CD4-positive, alpha-beta T cell treated with Interleukin-15 for 4 hours (primary cell): Measurements from ENCODE around the gene ADSL.
A peak's percentile ranks its signal among the peaks of the same experiment; 100 is the strongest.
"Not testable (repeated sequence)": the region's sequence is repeated elsewhere in the genome, so short reads cannot be mapped to it uniquely, and the experiment has no call there.

Experiments
- DNase-seq: peaks from one replicate; pipeline ENCODE4 v3.0.0-alpha.2; 2020; ENCODE audit warnings: low spot score

Gene ADSL

DNA sequence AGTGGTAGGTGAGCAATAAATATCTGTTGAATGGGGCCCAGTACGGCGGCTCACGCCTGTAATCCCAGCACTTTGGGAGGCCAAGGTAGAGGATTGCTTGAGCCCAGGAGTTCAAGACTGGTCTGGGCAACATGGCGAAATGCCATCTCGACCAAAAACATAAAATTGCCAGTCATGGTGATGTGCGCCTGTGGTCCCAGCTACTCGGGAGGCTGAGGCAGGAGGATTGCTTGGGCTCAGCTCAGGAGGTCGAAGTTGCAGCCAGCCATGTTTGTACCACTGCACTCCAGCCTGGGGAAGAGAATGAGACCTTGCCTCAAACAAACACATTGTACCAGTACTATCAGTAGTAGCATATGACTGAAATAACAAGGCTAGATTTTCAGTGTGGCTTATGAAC is 28.3 kb downstream of the ADSL start:
- no peak for DNase-seq

DNA sequence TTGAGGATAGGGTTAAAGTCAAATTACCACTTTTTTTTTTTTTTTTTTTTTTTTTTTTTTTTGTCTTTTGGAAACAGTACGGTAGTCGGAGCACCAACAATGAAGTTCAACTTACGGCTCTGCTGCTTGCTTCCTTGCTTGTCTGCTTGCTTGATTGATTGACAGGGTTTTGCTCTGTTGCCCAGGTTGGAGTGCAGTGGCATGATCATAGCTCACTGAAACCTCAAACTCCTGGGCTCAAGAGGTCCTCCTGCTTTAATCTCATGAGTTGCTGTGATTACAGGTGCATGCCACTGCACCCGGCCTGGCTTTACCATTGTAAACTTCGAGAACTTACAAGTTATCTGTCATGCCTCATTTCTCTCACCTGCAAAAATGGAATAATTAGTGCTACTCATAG is 29.8 kb downstream of the ADSL start:
- DNase-seq = no peak

DNA sequence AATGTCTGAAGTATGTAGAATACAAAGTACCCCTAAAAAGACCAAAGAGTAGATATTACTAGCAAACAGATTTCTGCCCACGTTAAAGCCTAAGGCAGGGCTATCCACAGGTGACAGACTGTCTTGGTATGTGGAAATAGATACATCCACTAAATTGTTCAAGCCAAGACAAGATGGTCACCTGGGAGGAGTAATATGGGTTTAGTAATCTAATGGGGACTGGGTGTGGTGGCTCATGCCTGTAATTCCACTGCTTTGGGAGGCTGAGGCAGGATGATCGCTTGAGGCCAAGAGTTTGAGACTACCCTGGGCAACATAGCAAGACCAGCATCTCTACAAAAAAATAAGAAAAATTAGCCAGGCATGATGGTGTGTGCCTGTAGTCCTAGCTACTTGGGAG is 31.6 kb downstream of the ADSL start:
- no peak for DNase-seq

DNA sequence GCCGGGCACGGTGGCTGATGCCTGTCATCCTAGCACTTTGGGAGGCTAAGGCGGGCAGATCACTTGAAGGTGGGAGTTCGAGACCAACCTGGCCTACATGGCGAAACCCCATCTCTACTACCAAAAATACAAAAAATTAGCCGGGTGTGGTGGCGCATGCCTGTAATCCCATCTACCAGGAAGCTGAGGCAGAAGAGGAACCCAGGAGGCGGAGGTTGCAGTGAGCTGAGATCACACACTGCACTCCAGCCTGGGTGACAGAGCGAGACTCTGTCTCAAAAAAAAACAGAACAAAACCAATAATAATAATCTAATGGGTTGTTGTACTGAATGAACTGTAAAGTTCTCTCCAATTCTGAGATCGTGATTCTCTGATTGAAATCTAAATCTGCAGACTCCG is 32.1 kb downstream of the ADSL start:
- DNase-seq = not testable (repeated sequence)

DNA sequence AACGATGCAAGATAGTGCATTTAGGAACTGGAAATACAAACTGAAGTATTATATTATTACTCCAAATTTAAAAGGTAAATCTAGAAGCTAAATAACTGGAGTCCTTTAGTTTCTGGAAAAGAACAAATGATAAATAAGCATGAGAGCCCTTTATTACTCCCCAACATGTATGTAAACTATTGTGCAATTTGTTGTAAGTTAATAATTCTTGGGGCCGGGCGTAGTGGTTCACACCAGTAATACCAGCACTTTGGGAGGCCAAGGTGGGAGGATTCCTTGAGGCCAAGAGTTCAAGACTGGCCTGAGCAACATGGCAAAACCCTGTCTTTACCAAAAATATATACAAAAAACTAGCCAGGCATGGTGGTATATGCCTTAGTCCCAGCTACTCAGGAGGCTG is 35.2 kb downstream of the ADSL start:
- DNase-seq = no peak

DNA sequence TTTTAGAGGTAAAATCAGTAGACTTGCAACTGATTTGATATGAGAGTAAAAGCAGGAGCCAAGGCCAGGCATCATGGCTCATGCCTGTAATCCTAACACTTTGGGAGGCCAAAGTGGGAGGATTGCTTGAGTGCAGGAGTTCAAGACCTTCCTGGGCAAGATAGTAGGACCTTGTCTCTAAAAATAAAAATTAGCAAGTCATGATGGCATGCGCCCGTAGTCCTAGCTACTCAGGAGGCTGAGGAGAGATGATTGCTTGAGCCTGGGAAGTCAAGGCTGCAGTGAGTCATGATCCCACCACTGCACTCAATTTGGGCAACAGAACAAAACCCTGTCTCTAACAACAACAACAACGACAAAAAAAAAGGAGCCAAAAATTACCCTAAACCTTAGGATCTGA is 37.6 kb downstream of the ADSL start:
- DNase-seq = no peak

DNA sequence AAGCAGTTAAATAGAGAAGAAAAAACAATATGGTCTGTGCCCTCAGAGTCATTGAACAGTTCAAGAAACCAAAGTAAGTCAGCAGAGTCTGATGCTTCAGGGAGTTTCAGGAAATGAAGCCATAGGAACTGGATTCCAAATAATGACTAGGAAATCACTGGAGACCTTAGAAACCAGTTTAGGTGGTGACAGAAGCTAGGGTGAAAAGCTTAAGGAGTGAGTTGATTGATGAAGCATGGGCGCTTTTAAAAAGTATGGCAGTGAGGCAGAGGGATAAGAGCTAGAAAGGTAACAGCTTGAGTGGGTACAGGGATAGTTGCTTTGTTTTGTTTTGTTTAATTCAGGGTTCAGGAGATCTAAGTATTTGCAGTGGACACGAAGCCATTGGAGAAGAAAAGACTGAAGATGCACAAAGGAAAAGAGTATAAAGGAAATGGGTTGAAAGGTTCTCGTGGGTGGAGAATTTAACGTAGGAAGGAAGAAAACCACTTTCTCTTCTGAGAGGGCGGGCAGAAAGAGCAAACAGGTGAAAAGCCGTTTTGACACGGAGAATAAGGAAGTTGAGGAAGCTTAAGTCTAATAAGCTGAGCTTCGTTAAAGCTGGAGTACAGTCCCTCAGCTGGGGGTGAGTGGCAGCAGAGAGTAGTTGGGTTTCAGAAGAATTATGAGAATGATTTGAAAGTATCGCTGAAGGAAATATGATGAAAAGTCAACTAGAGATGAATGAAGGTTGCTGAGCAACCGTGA is 38.9 kb downstream of the ADSL start:
- peak; percentile 46 for DNase-seq

DNA sequence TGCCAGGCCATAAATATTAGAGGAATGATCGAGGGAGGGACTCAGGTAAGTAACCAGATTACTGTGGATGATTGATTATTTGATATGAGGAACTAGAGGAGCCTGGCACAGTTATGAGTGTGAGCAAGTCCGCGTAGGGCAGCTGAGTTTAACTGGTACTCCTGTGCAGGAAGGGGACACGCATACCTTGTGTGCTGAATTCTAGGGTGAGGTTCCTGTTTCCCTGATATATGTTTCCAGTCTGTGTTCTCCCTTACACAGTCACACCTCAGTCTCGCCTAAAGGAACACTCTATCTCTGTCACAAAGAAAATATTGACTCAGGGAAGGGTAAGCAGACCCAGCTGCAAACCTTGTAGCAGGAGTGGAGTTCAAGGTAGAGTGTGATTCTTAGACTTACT is 41.4 kb downstream of the ADSL start:
- no peak for DNase-seq

DNA sequence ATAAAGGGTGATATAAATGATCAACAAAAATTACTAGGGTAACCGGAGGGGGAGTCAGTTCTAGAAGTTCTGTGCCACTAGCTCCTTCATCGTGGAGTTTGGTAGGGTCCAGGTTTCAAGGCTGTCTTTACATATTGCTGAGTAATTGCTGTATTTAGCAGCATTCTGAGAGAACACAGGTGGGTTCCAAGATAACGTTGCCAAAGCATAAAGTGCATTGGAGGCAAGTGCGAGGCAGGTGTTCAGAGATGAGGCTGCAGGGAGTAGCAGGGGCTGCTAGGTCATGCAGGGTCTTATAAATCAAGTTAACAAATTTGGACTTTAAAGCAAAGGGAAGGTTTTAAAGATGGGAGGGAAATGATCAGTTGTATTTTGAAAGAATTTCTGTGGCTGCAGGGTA is 41.9 kb downstream of the ADSL start:
- DNase-seq = no peak

DNA sequence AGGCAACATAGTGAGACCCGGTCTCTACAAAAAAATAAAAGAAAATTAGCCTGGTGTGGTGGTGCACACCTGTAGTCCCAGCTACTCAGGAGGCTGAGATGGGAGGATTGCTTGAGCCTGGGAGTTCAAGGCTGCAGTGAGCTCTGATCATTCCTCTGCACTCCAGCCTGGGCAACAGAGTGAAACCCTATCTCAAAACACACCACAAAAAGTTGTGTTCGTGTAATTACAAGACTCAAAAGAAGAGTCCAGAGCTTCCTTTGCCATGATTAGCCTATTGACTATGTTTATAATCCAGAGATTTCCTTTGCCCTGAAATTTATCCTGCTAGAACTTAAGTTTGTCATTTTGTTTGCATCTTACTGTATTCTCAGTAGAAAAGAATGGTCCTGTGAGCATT is 45.1 kb downstream of the ADSL start:
- DNase-seq = no peak

DNA sequence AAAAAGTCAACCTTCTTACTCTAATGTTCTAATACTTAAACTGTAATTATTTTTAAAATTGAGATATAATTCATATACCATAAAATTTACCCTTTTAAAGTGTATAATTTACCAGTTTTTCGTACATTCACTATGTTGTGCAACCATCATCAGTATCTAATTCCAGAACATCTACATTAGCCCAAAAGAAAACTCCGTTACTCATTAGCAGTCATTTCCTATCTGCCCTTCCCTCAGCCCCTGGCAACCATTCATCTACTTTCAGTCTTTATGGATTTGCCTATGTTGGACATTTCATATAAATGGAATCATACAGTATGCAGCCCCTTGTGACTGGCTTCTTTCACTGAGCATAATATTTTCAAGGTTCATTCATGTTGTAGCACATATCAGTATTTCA is 46.3 kb downstream of the ADSL start:
- DNase-seq = no peak

DNA sequence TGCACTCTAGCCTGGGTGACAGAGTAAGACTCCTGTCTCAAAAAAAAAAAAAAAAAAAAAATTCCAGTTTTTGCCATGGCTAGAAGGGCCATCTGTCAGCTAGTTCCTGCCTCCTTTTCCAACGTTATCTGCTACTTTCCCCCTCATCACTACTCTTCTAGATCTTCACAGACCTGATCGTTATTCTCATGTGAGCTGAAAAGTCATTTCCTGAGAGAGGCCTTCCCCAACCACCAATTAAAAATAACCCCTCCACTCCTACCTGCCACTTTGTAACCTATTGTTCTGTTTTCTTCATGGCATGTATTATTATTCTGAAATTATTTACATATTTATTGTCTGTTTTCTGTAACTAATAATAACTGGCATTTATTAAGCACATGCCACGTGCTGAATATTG is 48.3 kb downstream of the ADSL start:
- no peak for DNase-seq

DNA sequence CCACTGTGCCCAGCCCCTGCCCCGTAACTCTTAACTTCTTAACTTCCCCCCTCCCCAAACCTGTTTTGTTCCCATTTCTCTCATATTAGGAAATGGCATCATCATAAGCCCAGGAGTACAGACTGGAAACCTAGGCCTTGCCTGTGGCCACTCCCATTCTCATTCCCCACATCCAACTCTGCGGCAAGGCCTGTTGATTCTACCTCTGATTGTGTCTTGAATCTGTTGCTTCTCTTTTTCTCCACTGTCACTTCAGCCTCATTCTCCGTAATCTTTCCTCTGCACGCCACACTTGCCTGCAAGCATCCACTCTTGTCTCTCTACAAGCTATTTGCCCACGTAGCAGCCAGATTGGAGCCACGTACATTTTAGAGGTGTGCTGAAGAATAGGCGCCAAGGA is 49.3 kb downstream of the ADSL start:
- DNase-seq = no peak

DNA sequence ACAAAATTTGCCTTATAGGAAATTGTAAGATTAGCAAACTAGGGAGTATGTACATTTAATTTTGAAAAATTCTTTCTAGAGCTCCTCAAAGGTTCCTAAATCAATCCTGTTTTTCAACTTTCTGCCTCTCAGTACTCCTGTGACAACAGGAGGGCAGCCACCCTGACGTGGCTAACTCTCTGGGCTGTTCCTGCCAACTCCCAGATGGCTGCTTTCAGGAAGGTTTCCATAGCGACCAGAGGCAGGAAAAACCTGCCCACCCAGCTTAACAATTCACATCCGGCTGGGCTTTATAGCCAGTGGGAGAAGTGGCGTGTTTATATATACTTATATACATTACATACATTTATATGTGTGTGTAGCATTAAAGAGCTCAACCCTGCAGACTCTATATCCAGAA is 50.6 kb downstream of the ADSL start:
- DNase-seq = no peak

DNA sequence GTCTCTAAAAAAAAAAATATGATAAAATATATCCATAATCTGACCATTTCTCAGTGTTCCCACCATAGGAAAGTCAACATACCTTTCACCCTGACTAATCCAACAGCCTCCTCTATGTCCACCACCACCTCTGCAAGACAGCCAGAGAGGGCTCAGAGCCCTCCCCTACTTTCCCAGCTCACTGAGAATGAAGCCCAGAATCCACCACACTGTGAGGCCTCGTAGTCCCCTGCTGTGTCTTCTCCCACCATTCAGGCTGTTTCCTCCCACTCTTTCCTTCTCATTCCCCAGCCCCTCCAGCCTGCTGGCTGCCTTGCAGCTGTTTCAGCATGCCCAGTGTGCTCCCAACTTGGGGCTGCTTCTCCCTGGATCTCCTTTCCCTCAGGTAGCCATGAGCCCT is 51.1 kb downstream of the ADSL start:
- DNase-seq = no peak

DNA sequence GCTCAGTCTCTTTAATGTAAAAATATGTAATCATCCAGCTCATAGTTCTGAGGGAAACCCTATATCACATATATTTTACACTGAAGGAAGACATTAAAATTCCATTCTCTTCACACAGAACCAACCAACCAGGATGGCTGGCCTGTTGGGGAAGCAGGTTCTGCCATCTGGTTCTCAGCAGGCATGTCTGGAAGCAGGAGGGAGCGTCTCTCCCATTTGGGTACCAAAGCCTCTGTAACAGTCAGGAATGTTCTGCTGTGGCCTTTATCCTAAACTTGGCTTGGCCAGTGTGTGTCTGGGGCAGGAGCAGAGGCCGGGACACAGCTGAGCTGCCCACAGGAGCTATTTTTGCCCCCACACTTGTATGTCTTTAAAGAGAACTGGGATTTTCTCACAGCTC is 53.3 kb downstream of the ADSL start:
- no peak for DNase-seq

DNA sequence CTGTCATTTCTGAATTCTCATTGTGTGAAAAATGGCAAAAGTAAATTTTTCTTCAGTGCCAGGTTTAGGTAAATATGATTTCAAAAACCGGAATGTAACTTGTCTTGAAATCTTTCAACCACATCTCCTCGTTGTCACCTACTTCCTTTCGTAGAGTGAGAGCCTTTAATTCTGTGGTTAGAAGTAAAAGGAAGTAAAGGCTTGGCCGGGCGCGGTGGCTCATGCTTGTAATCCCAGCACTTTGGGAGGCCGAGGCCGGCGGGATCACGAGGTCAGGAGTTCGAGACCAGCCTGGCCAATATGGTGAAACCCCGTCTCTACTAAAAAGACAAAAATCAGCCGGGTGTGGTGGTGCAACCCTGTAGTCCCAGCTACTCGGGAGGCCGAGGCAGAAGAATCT is 53.9 kb downstream of the ADSL start:
- DNase-seq = peak; percentile 65

DNA sequence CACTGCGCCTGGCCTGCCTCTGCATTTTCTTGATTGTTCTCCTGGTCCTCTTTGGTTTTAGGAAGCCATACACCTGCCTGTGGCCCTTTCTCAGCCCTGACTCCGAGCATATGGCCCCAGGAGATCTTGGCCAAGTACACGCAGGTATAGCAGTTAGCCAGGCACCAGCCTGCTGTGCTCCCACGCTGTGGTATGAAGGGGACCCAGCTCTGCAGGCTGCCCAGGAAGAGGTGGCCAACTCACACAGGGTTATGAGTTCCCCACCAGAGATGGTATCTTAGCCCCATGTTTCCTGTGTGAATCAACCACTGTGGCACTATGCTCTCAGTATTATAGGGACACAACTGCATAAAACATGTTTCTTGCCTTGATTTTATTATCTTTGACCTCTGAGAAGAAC is 55.2 kb downstream of the ADSL start:
- peak; percentile 71 for DNase-seq

DNA sequence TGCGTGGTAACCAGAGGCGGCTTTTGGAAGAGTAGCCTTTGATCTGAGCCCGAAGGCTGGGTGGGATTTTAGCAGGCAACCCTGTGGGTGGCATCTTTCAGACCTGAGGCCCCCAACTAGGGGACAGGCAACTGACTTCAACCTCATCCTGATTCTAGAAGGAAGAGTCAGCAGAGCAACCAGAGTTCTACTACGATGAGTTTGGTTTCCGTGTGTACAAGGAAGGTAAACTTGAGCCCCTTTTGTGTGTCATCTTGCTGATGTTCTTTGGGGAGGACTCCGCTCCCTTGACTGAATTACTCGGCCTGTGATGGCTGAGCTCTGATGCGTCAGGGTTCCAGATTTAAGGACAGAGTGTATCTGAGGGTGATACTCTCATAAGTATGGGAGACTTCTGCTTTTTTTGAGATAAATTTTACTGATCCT is 55.7 kb downstream of the ADSL start:
- DNase-seq = peak; percentile 27

DNA sequence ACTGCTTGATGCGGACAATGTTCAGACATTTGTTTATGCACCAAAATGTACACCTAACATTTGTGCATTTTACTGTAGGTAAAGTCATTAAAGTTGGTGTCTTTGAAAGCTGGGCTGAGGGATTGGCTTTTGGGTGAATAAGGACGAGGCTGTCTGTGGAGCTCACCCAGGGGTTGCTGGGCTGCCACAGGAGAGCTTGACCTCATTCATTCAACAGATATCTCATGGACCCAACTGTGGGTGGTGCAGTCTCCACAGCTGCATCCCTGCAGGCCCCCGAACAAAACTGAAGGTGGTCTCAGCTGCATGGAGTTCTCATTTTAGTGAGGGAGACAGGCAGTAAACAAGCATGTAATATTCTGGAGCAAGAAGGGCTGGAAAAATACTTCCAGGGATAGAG is 56.8 kb downstream of the ADSL start:
- DNase-seq = no peak

DNA sequence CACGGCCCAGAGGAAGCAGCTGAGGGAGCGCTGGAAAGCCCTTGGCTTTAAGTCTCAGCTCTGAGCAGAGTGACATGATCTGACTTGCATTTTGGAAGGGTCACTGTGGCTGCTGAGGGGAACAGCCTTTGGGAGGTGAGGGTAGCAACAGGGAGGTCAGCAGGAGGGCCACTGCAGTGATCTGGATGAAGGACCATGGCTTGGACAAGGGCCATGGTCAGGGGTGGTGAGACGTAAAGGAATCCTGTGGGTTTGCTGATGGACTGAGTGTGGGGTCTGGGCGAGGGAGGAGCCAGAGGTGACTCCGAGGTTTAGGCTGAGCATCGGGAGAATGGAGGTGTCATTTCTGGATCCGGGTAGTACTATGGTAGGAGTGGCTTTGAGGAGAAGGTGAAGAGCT is 57.4 kb downstream of the ADSL start:
- no peak for DNase-seq

DNA sequence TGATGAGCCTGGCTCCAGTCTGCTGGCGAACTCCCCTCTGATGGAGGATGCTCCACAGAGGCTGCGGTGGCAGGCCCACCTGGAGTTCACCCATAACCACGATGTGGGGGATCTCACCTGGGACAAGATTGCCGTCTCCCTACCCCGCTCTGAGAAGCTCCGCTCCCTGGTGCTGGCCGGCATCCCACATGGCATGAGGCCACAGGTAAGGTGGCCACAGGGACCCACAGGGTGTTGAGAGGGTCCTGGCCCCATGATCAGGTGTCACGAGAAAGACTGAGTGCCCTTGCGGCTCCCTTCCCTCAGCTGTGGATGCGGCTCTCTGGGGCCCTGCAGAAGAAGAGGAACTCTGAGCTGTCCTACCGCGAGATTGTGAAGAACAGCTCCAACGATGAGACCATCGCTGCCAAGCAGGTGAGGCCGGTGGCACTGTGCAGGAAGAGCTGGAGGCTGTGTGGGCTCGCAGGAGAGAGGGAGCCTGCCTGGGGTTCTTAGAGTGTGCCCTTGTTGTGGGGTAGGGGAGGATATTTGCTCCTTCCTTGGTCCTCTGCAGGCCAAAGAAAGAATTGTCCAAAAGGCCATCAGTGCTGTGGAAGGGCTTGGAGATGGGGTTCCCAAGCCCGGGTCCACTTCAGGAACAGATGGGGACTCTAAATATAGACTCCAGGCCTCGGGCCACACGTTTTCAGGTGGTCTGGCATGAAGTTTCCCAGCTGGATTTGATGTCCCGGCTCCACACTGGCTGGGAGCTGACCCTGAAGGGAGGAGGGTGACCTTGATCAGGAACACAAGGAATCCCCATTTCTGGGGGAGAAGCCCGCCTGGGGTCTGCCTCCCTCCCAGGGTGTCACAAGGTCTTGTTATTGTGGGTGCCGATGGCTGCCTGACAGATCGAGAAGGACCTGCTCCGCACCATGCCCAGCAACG is 58.2 kb downstream of the ADSL start:
- no peak for DNase-seq
